Esophagus (tissue), 2 donors: ENCODE data around the gene TPPP3. TPM values are rescaled to one million over a fixed set of nuclear protein-coding genes. Genes with fewer than 3 reads are reported as not detected.
"Not testable (repeated sequence)": the region's sequence is repeated elsewhere in the genome, so short reads cannot be mapped to it uniquely, and the experiment has no call there.

Source experiments
- H3K27ac ChIP-seq, 2 donors: one replicate each; pipeline ENCODE4 v1.5.1; 2013; ENCODE audit warnings: low read depth in 2 of 2, mild to moderate bottlenecking in 2 of 2, inconsistent platforms in 1 of 2, low read length in 1 of 2, moderate library complexity in 1 of 2
- H3K27me3 ChIP-seq, 2 donors: one replicate each; pipeline ENCODE4 v1.6.1; 2013; ENCODE audit warnings: low read length in 2 of 2, control low read depth in 1 of 2, mild to moderate bottlenecking in 1 of 2; ENCODE audit not compliant: insufficient read depth in 2 of 2, control insufficient read depth in 1 of 2
- H3K36me3 ChIP-seq, 2 donors: one replicate each; pipeline ENCODE4 v1.6.1; 2013; ENCODE audit warnings: low read length in 1 of 2; ENCODE audit not compliant: control insufficient read depth in 2 of 2, insufficient read depth in 2 of 2
- H3K4me1 ChIP-seq, 2 donors: one replicate each; pipeline ENCODE4 v1.6.1; 2013; ENCODE audit warnings: low read length in 1 of 2; ENCODE audit not compliant: control insufficient read depth in 2 of 2, insufficient read depth in 2 of 2
- H3K4me3 ChIP-seq, 2 donors: one replicate each; pipeline ENCODE4 v1.5.1; 2013; ENCODE audit warnings: low read length in 2 of 2, mild to moderate bottlenecking in 2 of 2, low read depth in 1 of 2, moderate library complexity in 1 of 2
- H3K9me3 ChIP-seq, 2 donors: one replicate each; pipeline ENCODE4 v1.6.1; 2013; ENCODE audit warnings: mild to moderate bottlenecking in 2 of 2, low read depth in 1 of 2, low read length in 1 of 2, moderate library complexity in 1 of 2; ENCODE audit not compliant: control insufficient read depth in 2 of 2, insufficient read depth in 1 of 2
- WGBS, 2 donors: extraction: QIAGEN DNeasy Blood & Tissue Kit; methylation state at CpG; one replicate each; pipeline ENCODE4 v1.1.7; 2013; 5-methylcytosine and 5-hydroxymethylcytosine counted together
- polyA plus RNA-seq, 2 donors: library from polyadenylated mRNA; stranded (reverse); fragments of 200-250 nt; gene quantifications; one replicate each; pipeline ENCODE4 v1.2.3, GENCODE V29; 2013
- donor health status: healthy with polysubstance abuse.
- donor health status: Bipolar disorder and iron deficiency.

TPPP3 gene
- polyA plus RNA-seq, 2 donors, result 15.2 to 39.0 TPM

DNA sequence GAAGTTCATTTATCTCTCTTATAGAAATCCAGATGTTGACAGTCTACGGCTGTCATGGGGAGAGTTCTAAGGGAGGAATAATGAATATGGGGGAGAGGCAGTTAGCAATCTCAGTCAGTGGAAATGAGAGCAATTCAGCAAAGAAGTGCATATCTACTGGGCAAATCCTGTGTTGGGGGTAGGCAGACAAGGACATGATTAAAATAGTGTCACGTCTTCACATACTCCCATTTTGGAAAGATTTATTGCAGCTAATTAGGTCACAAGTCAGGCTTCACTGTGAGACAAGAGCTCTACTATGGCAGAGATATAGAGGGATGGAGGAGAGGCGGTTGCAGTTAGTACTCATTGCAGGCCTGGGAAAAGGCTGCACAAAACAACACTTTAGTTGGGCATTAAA, 36.9 kb downstream of the TPPP3 start:
- H3K36me3 ChIP-seq, result no peaks in the 10 kb centered on the region
- H3K27ac ChIP-seq, result no peak overlapping the region
- H3K4me1 ChIP-seq, result no peaks in the 10 kb centered on the region
- H3K4me3 ChIP-seq, result no peak overlapping the region
- H3K27me3 ChIP-seq, result no peaks in the 10 kb centered on the region
- H3K9me3 ChIP-seq, result no peaks in the 10 kb centered on the region
- WGBS, 2 donors, result 76 to 78% methylated on average over 3 of the region's 3 CpGs

DNA sequence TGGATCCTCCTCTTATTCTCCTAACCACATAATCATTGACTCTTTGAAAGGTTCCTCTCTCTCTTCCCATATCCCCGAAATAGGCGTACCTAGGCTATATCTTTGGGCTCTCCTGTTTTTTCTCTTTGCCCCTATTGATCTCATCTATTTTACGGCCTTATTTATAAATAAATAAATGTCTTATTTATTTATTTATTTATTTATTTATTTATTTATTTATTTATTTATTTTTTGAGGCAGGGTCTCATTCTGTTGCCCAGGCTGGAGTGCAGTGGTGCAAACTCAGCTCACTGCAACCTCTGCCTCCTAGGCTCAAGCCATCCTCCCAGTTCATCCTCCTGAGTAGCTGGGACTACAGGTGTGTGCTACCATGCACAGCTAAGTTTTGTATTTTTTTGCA, 40.8 kb downstream of the TPPP3 start:
- H3K27ac ChIP-seq, H3K4me1 ChIP-seq, H3K9me3 ChIP-seq, H3K27me3 ChIP-seq, H3K4me3 ChIP-seq, H3K36me3 ChIP-seq: not testable (repeated sequence)
- 98% methylated on average over 3 of the region's 3 CpGs for WGBS, 2 donors

DNA sequence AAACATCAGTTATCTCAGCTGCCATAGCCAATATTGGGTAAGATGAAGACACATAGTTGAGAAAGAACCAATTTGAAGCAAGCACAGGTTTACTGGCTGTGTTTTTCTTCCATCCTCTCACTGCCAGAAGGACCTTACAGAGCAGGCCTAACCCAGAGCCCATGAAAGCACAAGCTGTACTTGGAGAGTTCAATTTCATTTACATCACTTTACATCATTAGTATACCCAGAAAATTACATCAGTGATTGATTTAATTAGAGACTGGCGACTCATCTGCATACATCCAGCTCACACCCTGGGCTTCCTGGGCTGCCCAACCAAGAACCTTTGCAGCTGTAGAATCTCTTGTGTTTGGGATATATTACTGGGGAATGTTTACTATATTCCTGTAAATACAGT, 43.0 kb downstream of the TPPP3 start:
- Histone ChIP-seq H3K4me3 (no peak overlapping the region), H3K4me1 (no peaks in the 10 kb centered on the region), H3K27me3 (no peaks in the 10 kb centered on the region), H3K9me3 (no peaks in the 10 kb centered on the region), H3K36me3 (no peaks in the 10 kb centered on the region), H3K27ac (no peak overlapping the region)
- 96 to 99% methylated on average over 1 of the region's 1 CpG for WGBS, 2 donors

DNA sequence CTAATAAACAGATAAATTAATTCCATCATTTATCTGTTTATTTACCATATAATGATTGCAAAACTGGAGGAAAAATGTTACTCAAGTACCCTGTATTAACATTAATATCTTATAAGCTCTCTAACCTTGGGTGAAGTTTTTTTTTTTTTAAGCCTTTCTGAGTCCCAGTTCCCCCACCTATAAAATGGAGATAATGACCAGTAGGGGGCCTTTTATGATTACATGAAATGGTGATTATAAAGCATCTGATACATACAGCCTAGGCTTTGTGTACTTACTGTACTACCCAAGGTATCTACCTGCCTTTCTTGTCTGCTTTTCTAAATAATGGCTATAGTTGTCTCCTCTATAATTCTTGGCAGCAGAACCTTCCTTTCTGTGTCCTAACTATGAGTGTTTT, 44.1 kb downstream of the TPPP3 start:
- Histone ChIP-seq H3K36me3 (no peaks in the 10 kb centered on the region), H3K9me3 (no peaks in the 10 kb centered on the region), H3K4me3 (no peak overlapping the region), H3K4me1 (no peaks in the 10 kb centered on the region), H3K27me3 (no peaks in the 10 kb centered on the region), H3K27ac (no peak overlapping the region)

GRCh38 chr16:67346341-67346740, 47.0 kb downstream of the TPPP3 start:
- Histone ChIP-seq H3K4me1 (no peaks in the 10 kb centered on the region), H3K36me3 (no peaks in the 10 kb centered on the region), H3K4me3 (no peak overlapping the region), H3K9me3 (no peaks in the 10 kb centered on the region), H3K27ac (no peak overlapping the region), H3K27me3 (no peaks in the 10 kb centered on the region)
- WGBS, 2 donors, result 68 to 74% methylated on average over 3 of the region's 3 CpGs

DNA sequence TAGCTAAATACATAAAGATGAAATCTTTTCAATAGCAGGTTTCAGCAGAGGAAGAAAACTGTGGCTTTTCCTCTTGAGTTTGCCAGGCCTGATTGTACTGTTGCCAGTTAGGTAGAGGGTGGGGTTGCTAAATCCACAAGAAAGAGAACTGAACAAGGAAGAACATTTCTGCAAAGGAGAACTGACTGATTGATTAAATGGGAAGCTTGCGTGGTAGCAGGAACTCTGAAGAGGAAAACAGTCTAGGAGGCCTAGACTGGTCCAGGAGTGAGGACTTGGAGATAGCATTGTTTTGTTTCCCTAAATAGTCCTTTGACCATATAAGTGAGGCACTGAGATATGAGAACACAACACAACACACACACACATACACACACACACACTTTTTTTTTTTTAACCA, 47.9 kb downstream of the TPPP3 start:
- no peak overlapping the region for H3K4me3 ChIP-seq
- H3K36me3 ChIP-seq, result no peaks in the 10 kb centered on the region
- no peak overlapping the region for H3K27ac ChIP-seq
- H3K9me3 ChIP-seq, result no peaks in the 10 kb centered on the region
- H3K4me1 ChIP-seq, result no peaks in the 10 kb centered on the region
- no peaks in the 10 kb centered on the region for H3K27me3 ChIP-seq
- 37 to 57% methylated on average over 1 of the region's 1 CpG for WGBS, 2 donors

GRCh38 chr16:67342616-67343015, 50.7 kb downstream of the TPPP3 start:
- no peaks in the 10 kb centered on the region for H3K4me1 ChIP-seq
- no peaks in the 10 kb centered on the region for H3K36me3 ChIP-seq
- no peak overlapping the region for H3K27ac ChIP-seq
- WGBS, 2 donors, result 83 to 95% methylated on average over 4 of the region's 4 CpGs
- H3K4me3 ChIP-seq, result no peak overlapping the region
- H3K9me3 ChIP-seq, result no peaks in the 10 kb centered on the region
- no peaks in the 10 kb centered on the region for H3K27me3 ChIP-seq

DNA sequence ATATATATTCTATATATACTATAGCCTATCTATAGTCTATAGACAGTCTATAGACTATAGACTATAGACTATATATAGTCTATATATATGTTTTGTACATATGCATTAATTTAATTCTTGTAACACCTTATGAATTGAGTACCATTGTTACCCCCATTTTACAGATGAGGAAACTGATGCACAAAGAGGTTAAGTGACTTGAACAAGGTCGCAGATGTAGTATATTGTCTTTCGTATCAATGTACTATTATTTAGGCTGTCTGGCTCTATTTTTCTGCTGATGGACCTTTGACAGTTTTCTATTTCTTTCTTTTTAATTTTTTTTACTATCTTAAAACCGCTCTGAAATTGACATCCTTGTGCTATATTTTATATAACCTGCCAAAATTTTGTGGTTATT, 52.0 kb downstream of the TPPP3 start:
- Histone ChIP-seq H3K9me3 (no peaks in the 10 kb centered on the region), H3K27me3 (no peaks in the 10 kb centered on the region), H3K36me3 (no peaks in the 10 kb centered on the region), H3K4me3 (no peak overlapping the region), H3K27ac (no peak overlapping the region), H3K4me1 (no peaks in the 10 kb centered on the region)
- 89 to 90% methylated on average over 3 of the region's 3 CpGs for WGBS, 2 donors

Other genes starting within 250 kb of the TPPP3 start
- 1 to 10 TPM; 3.5 to 4.1 TPM for gene B3GNT9, start 242.5 kb downstream of the TPPP3 start, polyA plus RNA-seq
- gene TRADD, start 233.6 kb downstream of the TPPP3 start, polyA plus RNA-seq, result 10 to 100 TPM; 21.8 to 27.3 TPM
- 10 to 100 TPM; 11.2 to 22.6 TPM for gene FBXL8, start 233.5 kb downstream of the TPPP3 start, polyA plus RNA-seq
- 10 to 100 TPM; 22.9 to 80.4 TPM for gene HSF4, start 228.8 kb downstream of the TPPP3 start, polyA plus RNA-seq
- 10 to 100 TPM; 36.7 to 59.0 TPM for gene NOL3, start 223.0 kb downstream of the TPPP3 start, polyA plus RNA-seq
- gene MATCAP1, start 209.5 kb downstream of the TPPP3 start, polyA plus RNA-seq, result 10 to 100 TPM; 18.2 to 30.5 TPM
- gene EXOC3L1, start 203.4 kb downstream of the TPPP3 start, polyA plus RNA-seq, result 1 to 10 TPM; 1.2 to 1.5 TPM
- 10 to 100 TPM; 49.1 to 53.0 TPM for gene E2F4, start 201.3 kb downstream of the TPPP3 start, polyA plus RNA-seq
- gene ELMO3, start 194.4 kb downstream of the TPPP3 start, polyA plus RNA-seq, result 10 to 100 TPM; 21.5 to 23.7 TPM
- gene TMEM208, start 166.4 kb downstream of the TPPP3 start, polyA plus RNA-seq, result 10 to 100 TPM; 73.4 to 83.1 TPM
- gene FHOD1, start 146.0 kb downstream of the TPPP3 start, polyA plus RNA-seq, result 10 to 100 TPM in 1 of 2 donors, 1 to 10 TPM in 1; 6.3 to 11.4 TPM
- gene SLC9A5, start 144.5 kb downstream of the TPPP3 start, polyA plus RNA-seq, result under 1 TPM; 0.11 to 0.43 TPM
- 10 to 100 TPM in 1 of 2 donors, 1 to 10 TPM in 1; 8.9 to 13.3 TPM for gene PLEKHG4, start 114.0 kb downstream of the TPPP3 start, polyA plus RNA-seq
- gene KCTD19, start 66.8 kb downstream of the TPPP3 start, polyA plus RNA-seq, result not detected
- under 1 TPM in 1 of 2 donors, not detected in 1; 0.02 TPM for gene LRRC36, start 66.7 kb downstream of the TPPP3 start, polyA plus RNA-seq
- 1 to 10 TPM; 3.3 to 4.7 TPM for gene ZDHHC1, start 23.0 kb upstream of the TPPP3 start, polyA plus RNA-seq
- gene HSD11B2, start 37.6 kb upstream of the TPPP3 start, polyA plus RNA-seq, result 10 to 100 TPM; 10.7 to 15.2 TPM
- 10 to 100 TPM; 17.0 to 78.1 TPM for gene ATP6V0D1, start 87.7 kb upstream of the TPPP3 start, polyA plus RNA-seq
- gene AGRP, start 90.0 kb upstream of the TPPP3 start, polyA plus RNA-seq, result not detected
- gene RIPOR1, start 135.3 kb upstream of the TPPP3 start, polyA plus RNA-seq, result 10 to 100 TPM; 12.7 to 14.9 TPM
- 10 to 100 TPM; 16.9 to 21.3 TPM for gene CTCF, start 169.0 kb upstream of the TPPP3 start, polyA plus RNA-seq